Measurements from ENCODE around the gene DCC.

GRCh38 chr18:52749542-52749941 lies 409.5 kb downstream of the DCC start:
- TF ChIP-seq, protein P1, sequence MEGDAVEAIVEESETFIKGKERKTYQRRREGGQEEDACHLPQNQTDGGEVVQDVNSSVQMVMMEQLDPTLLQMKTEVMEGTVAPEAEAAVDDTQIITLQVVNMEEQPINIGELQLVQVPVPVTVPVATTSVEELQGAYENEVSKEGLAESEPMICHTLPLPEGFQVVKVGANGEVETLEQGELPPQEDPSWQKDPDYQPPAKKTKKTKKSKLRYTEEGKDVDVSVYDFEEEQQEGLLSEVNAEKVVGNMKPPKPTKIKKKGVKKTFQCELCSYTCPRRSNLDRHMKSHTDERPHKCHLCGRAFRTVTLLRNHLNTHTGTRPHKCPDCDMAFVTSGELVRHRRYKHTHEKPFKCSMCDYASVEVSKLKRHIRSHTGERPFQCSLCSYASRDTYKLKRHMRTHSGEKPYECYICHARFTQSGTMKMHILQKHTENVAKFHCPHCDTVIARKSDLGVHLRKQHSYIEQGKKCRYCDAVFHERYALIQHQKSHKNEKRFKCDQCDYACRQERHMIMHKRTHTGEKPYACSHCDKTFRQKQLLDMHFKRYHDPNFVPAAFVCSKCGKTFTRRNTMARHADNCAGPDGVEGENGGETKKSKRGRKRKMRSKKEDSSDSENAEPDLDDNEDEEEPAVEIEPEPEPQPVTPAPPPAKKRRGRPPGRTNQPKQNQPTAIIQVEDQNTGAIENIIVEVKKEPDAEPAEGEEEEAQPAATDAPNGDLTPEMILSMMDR (optimal IDR thresholded peaks at IDR 0.05 in 1 of 3, IDR thresholded peaks at IDR 0.05 in 1 of 3, conservative IDR thresholded peaks at IDR 0.05 in 1 of 3; ENCODE audit: extremely low read depth in 1 of 3, insufficient read depth in 2 of 3, low read length in 3 of 3), result no peak
- no peak for TF ChIP-seq EZH2 (IDR thresholded peaks at IDR 0.05; ENCODE audit: low read length)

All from keratinocyte (primary cell).